PC-9 (cell line): ENCODE results near the gene RAI2.

Source experiments
- CTCF ChIP-seq: fragments of 200-600 bp; sonication (generic); conservative IDR thresholded peaks from 2 replicates; pipeline ENCODE4 v1.6.1; 2017; ENCODE audit warnings: mixed run types, antibody characterized with exemption, mild to moderate bottlenecking, moderate library complexity
- EZH2 ChIP-seq: fragments of 200-600 bp; sonication (generic); IDR thresholded peaks from 2 replicates; pipeline ENCODE4 v1.8.0; 2017; ENCODE audit warnings: antibody characterized with exemption, low read depth

GRCh38 chrX:17788439-17788838 is 72.7 kb downstream of the RAI2 start:
- TF ChIP-seq CTCF (peak; percentile 86), EZH2 (no peak)
